Right renal cortex interstitium (tissue), 3 donors: Measurements from ENCODE around the gene KRT36. TPM values are rescaled to one million over a fixed set of nuclear protein-coding genes. Genes with fewer than 3 reads are reported as not detected.

ENCODE experiments used
- DNase-seq, 3 donors: peaks; one replicate each; pipeline ENCODE4 v3.0.0-alpha.2; 2013; ENCODE audit warnings: low read depth in 3 of 3, low spot score in 2 of 3
- polyA plus RNA-seq, 3 donors: library from polyadenylated mRNA; unstranded; fragments of 120-200 nt; gene quantifications; one replicate each; pipeline ENCODE4 v1.2.1, GENCODE V29; 2013; ENCODE audit not compliant: insufficient read length in 3 of 3

The KRT36 gene
- polyA plus RNA-seq: not detected

DNA sequence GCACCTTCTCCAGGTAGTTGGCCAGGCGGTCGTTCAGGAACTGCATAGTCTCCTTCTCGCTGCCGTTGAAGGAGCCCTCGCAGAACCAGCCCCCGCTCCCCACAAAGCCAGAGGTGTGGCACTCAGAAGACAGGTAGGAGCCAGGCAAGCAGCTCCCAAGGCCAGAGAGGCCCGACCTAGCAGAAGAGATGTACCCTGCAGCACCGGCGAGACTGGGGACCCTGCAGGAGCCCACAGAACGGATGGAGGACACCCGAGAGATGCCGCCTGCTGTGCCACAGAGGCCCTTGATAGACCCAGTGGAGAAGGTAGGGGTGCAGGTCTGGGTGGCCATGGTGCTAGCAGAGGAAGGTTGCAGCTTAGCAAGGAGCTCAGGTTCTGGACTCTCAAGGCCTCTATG, at the start of gene KRT36:
Gene KRT36, minus strand, starts transcription at position 380 of the 400 bp plus-strand sequence. Its CDS starts 46 bp downstream, at position 334.
- DNase-seq: no peak

DNA sequence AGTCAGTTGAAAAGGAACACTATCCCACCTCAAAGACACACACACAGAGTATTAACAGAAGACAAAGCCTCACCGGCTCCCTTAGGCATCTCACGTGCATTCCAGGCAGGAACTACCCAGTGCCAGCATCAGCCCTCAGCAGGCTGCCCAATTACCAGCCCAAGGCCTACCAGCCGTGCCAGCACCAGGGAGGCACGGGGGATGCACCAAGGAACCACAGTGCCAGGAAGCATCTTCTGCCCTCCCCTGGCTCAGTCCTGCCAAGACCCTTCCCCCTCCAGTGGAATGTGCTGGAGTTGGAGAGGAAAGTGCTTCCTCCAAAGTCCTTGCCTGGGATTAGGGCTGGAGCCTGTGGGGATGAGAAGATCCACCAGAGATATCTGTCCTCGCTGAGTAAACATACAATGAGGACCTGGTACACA, 49.4 kb upstream of the KRT36 start:
- no peak for DNase-seq

DNA sequence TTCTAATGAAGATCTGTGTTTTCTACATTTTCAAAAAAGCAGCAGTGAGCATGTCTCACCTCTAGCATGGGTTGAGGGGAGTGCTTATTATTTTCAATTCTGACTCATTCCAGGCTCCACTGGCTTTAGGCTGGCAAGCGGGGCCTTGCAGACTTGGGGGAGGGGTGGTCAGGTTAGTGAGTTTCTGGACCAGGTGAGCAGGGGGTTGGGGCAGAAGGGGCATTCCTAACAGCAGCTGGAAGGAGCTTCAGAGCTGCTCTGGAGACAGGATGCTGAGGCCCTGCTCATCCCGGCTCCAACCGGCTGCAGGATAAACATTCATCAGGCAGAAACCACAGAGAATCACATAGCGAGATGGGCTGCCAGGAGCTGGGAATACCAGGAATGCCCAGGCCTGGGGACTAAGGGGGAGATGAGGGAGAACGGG, 48.9 kb upstream of the KRT36 start:
- DNase-seq: no peak

DNA sequence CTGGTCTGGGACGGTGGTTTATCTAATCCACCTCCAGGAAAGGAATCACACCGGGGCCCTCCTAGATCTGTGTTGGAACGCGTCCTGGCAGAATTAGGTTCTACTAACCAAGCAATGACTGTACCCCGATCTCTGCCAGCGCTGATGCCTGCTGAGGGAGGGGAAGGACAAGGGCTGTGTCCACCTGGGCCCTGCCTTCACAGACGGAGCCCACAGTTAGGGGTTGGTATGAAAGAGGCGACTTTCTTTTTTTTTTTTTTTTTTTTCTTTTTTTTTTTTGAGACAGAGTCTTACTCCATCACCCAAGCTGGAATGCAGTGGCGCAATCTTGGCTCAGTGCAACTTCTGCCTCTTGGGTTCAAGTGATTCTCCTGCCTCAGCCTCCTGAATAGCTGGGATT, 48.3 kb upstream of the KRT36 start:
- DNase-seq: no peak

DNA sequence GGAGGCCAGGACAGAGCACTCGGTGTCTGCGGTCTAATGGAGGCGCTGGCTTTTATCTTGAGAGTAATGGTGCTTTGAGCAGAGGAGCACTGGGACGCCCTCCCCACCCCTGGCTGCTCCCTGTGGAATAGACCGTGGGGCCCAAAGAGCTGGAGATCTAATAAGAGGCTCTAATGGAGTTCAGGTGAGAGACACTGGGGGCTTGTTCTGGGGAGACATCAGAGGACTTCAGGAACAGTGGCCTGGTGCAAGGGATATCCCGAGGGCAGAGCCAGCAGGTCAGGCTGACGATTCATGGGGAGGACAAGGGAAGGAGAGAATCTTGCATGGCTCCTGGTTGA, 47.9 kb upstream of the KRT36 start:
- DNase-seq: no peak

DNA sequence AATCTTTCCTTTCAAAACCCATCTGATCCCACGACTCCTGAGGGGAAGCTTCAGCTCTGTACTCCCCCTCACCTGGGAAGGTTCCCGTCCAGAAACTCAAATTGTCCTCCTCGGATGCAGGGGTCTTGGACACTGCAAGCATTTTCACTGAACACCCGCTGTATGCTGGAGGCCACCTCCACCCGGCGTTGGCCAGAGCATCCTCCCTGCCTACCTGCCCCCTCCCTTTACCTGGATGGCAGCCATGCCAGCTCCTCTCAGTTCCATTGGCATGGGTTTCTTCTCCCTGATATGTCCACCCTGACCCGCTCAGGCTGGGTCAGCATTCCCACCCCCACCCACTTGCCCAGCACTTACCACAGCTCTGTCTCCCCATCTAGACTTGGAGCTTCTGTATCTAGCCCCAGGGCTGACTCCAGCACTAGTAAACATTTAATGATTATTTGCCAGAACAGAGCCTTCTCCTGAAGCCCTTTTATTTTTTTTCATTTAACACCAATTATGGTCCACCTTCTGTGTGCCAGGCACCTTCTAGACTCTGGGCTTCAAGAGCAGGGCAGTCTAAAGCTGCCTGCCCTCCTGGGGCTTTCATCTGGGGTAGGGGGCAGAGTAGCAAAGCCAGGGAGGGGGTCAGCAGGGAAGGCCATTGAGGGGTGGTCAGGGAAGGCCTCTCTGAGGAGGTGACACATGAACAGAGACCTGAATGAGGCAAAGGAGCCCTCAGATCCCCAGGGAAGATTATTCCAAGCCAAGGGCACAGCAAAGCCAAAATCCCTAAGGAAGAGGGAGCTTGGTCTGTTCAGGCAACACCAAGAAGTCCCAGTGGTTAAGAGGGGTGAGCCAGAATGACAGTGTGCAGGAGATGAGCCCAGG, 47.3 kb upstream of the KRT36 start:
- DNase-seq: no peak

DNA sequence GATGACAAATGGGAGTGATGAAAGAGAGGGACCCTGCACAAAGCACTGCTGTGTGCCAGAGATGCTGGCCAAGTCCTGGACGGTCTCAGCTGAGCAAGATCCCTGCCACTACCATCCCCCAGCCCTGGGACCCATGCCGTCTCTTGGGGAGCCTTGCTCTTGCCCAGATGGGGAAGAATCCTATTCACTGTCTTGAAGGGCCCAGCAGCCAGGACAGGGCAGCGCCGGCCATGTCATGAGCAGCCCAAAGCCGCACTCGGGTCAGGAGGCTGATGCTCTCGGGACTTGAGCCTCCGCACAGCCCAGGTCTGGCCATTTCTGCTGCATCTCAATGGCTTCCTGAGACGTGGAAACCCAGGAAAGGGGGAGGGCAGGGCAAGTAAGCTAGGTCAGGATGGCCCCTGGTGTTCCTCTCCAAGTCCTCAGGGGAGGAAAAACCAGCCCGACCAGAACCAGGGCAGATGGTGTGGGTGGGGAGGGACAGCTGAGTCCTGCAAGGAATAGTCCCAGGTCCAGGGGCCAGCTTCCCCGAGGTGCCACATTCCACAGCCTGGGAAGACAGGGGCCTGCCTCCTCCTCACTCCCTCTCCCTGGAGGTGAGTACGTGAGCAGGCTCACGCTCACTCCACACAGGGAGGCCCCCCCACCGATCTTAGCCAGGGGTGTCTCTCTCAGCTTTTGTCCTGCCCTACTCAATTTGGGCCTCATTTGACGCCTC, 46.2 kb upstream of the KRT36 start:
- no peak for DNase-seq

DNA sequence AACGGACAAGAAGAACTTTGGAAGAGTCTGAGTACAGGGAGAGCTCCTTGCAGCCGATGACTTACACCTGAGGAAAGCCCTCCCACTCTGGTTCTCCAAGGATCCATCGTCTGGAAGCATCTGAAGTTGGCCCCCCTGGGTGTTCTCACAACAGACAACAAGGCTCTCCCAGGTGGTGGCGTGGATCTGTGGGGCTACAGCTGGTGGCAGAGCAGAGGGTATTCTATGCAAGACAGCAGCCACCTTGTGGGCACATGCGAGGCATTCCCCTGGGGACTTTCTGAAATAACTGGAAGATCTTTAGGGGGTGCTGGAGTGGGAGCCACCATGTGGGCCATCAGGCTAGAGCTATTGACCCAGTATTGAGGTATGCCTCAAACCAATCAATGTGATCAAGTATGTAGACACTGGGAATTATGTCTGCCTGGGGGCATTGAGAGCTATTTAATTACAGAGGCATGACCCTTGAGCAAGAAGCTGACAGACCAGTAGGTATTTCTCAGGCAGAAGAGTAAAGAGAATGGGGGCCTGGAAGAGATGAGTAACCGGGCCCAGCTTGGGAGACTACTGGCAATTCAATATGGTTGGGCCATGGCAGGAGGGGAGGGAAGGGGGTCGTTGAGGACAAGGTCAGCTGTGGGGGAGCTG, 45.3 kb upstream of the KRT36 start:
- no peak for DNase-seq

DNA sequence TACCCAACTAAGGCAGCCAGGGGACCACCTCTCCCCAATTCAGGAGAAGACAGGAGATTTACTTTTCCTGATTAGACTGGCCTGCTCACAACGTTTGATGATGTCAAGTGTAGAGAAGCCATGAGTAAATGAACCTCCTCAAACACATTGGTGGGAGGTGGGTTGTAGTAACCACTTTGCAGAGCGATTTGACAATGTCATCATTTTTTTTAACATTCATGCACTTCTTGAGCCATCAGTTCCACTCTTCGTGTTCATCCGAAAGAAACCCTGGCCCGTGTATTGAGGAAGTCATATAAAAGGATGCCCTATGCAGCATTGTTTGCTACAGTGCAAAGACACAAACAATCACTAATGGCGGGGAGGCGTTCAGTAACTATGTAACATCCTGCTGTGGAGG, 43.9 kb upstream of the KRT36 start:
- DNase-seq: no peak

DNA sequence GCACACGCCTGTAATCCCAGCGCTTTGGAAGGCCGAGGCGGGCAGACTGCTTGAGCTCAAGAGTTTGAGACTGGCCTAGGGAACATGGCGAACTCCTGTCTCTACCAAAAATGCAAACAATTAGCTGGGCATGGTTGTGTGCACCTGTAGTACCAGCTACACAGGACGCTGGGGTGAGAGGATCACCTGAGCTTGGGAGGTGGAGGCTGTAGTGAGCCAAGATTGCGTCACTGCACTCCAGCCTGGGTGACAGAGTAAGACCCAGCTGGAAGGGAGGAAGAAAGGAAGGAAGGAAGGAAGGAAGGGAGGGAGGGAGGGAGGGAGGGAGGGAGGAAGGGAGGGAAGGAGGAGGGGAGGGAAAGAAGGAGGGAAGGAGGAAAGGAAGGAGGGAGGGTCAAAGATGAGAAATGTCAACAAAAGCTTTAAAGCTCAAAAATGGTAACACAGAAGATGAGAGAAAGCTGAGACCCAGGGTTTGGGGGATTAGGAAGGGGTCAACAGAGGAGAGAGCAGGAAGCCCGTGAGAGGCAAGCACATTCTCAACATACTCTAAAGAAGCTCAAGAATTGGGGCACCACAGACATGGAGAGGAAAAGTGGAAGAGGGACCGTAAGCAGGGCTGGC, 43.3 kb upstream of the KRT36 start:
- DNase-seq: no peak

DNA sequence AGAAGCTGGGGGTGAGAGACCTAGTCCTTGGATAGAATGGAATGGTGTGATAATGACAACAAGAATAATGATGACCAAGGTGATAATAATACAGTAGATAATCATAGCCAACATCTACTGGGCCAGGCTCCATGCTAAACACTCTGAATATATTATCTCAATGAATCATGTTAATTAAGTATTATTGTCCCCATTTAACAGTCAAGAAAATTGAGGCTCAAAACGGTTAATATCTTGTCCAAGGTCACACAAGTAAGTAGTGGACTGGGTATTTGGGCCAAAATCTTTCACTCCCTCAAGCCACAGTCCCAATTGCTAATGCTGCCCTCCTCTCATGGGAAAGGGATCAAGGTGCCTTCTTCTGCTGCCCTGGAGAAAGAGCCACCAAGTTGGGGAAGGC, 42.3 kb upstream of the KRT36 start:
- DNase-seq: no peak

DNA sequence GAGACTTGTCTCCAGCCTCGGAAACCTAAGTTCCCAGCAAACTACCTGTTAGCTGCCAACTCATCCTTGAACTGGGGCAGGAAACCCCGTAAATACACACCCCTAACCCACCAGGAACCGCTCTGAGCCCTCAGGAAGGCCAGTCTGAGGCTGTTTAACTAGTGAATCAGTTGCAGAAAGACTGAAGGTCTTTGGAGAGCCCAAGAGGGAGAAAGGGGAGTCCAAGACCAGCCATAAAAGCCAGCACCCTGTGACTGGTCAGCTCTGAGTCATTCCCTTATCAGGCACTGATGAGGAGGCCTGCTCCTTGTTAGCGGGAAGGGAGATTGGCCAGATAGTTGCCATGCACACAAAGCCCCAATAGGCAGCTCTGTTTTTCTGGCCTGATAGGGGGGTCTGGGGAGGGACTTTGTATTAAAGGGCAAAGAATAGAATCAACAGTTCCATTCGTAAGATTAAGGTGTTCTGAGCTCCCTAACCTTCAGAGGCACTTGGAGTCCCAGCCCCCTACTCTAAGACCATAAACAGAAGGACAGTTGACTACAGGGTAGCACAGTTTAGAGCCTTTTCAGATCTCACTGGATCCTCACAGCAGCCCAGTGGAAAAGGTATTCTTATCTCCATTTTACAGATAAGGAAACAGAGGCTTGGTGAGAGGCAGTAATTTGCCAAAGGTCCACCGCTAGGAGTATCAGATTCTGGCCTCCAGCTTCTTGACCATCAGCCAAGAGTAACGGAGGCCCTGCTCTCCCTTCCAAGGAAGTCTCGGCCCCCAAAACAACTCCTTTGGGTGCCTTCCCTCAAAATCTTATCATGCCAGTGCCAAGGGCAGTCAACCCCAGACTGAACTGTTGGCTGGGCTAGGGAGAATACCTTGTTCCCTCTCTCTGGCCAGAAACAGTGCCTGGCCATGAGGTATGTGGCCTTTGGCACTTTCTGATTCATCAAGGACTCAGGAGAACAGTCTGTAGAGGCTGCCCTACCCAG, 40.6 kb upstream of the KRT36 start:
- DNase-seq: no peak

DNA sequence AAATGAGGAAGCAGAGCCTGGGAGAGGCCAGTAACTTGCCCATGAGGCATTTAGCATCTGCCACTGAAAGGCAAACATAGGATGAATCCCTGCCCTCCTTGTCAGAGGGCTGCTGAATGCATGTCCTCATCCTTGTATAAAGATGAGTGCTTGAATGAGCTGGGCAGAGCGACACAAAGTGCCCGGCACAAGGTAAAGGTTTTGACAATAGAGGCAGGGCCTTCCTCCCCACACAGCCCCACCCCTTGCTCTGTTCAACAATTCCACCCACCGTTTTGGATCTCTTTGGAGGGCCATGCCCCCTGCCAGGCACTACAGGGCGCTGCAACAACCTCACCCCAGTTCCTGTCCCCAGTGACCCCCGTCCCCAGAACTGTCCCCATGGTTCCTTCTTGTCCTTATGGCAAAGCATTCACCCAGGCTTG, 39.8 kb upstream of the KRT36 start:
- no peak for DNase-seq

DNA sequence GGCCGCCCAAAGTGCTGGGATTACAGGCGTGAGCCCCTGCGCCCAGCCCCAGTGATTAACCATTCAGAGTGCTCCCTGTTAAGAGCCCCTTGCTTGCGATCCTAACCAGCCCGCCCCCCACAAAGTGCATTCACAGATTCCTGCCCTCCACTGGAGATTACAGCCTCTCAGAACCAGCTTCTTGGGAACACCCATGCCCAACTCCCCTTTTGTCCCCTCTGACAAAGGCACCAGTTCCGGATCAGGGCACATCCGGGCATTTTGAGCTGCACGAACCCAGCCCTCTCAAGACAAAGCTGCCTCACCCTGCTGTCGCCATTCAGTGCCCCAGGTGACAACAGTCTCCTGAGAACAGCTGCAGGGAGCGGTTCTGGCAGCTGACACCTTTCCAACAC, 39.2 kb upstream of the KRT36 start:
- DNase-seq: no peak

DNA sequence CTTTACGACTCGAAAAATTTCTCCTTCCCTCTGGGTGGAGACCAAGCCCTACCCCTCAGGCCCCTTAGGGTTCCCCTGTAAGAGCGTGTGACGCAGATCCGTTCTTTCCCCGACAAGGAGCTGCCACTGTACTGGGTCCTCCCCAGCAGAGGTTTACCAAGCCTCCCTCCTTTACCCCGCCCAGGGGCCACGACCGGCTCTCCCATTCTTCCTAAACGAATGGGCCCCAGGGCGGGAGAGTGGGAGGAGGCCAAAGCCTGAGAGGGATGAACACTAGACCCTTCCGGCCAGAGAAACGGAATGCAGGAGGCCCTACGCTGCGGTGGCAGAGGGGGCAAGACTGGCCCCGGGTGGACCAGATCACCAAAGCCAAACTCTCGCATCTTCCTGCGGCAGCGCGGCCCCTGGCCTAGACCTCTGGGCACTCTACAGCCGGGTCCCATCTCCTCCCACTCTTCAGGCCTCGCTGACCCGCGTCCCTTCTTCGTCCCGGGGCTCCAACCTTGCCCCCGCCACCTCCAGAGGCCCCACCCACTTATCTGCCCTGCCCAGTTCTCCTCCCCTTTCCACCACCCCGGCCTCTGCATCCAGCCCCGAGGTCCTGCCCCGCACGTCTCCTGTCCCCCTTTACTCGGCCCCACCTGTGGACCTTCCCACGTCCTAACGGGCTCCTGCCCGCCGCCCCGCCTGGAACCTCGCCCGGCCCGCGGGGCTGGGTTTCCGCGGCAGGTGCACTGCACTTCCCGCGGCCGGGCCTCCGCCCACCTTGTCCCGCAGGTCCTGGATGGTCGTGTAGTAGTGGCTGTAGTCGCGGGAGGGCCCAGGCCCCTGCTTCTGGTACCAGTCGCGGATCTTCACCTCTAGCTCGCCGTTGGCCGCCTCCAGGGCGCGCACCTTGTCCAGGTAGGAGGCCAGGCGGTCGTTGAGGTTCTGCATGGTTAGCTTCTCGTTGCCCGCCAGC, 37.6 kb upstream of the KRT36 start:
- DNase-seq: no peak

DNA sequence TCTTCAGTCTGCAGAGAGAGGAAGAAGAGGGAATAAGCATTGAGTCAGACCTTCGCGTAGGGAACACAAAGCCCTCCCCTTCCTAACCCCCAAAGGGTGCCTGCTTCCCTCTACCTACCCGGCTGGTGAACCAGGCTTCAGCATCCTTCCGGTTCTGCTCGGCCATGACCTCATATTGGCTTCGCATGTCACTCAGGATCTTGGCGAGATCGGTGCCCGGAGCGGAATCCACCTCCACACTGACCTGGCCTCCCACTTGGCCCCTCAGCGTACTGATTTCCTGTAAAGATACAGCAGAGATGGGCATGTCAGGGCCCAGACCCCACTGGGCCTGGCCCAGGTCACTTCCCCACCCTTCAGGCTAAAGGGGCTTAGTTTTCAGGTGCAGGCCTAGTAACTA, 34.6 kb upstream of the KRT36 start:
- no peak for DNase-seq

DNA sequence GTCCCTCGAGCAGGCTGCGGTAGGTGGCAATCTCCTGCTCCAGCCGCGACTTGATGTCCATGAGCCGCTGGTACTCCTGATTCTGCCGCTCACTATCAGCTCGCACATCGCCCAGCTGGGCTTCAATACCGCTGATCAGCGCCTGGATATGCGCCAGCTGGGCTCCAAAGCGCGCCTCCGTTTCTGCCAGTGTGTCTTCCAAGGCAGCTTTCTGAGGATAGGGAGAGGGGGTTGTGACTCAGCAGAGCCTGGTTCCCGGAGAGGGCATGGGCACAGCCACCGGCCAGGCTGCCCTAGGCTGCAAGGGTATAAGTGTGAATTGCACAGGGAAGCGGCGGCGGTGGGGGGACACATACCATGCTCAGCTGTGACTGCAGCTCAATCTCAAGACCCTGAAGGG, 34.1 kb upstream of the KRT36 start:
- DNase-seq: no peak

DNA sequence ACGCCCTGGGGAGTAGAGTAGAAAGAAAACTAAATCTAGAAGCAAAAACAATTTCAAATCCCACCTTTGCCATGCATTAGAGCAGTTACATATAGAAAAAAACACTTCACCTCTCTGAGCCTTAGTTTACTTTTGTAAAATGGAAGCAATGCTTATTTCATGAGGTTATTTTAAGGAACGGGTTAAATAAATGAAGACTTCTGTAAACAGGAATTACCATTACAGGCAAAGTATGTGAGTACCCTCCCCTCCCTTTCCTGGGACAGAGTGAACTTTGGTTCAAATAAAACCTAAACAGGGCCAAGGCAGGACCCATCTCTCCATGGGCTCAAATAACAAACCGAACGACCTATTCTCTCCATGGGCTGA, 33.5 kb upstream of the KRT36 start:
- DNase-seq: no peak
